NCI-H1694 treated with DMSO at 0.1 percent for 48 hours (cell line): ENCODE results near the gene KIAA0586.
"Not testable (repeated sequence)": the region's sequence is repeated elsewhere in the genome, so short reads cannot be mapped to it uniquely, and the experiment has no call there.

ENCODE experiments used
- DNase-seq: peaks from one replicate; lab custom pipeline; 2025; lab: John Stamatoyannopoulos, UW

KIAA0586 gene

GRCh38 chr14:58464652-58465051 is 37.1 kb downstream of the KIAA0586 start:
- no peak for DNase-seq

GRCh38 chr14:58465421-58465820 is 37.9 kb downstream of the KIAA0586 start:
- DNase-seq, result no peak

- no peak for DNase-seq
Measured at GRCh38 chr14:58466459-58466858, 38.9 kb downstream of the KIAA0586 start.

- DNase-seq, result no peak
Measured at GRCh38 chr14:58467575-58467974, 40.1 kb downstream of the KIAA0586 start.

DNA sequence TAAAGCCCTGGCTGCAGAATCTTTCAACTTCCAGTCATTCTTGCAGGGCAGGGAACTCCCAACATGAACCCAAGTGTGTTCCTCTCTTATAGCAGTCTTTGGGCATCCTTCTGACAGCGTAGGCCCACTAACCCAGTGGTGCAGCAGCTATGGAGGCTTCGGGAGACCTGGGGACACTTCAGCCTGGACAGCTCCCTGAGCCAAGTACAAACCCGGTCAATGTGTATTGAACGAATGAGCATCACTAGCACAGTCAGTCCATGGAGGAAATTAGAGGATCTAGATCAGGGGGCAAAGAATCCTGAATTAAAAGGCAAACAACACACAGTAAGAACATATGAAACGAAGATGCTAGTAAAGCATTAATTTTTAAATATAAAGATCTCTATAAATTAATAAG is 41.8 kb downstream of the KIAA0586 start:
- no peak for DNase-seq

GRCh38 chr14:58476320-58476719 is 48.8 kb downstream of the KIAA0586 start:
- DNase-seq, result no peak

- DNase-seq, result no peak
Measured at GRCh38 chr14:58477653-58478052, 50.1 kb downstream of the KIAA0586 start.

GRCh38 chr14:58478329-58478728 is 50.8 kb downstream of the KIAA0586 start:
- DNase-seq, result not testable (repeated sequence)

- DNase-seq, result no peak
Measured at GRCh38 chr14:58479975-58480374, 52.5 kb downstream of the KIAA0586 start.

DNA sequence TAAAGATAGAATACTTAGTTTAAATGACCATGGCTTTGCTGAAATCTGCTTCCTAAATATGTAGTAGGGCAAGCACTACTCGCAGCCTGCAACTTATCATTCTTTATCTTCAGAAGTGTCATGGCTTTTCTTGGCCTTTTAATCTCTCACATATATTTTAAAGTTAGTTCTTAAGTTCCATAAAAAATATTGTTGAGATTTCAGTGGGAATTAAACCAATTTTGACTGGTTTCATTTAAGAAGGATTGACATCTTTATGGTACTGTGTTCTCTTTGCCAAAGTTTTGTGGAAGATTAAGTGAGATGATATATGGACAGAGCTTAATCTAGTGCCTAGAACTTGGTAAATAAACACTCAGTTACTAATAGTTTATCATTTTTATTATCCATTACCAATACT is 56.7 kb downstream of the KIAA0586 start:
- DNase-seq, result no peak

DNA sequence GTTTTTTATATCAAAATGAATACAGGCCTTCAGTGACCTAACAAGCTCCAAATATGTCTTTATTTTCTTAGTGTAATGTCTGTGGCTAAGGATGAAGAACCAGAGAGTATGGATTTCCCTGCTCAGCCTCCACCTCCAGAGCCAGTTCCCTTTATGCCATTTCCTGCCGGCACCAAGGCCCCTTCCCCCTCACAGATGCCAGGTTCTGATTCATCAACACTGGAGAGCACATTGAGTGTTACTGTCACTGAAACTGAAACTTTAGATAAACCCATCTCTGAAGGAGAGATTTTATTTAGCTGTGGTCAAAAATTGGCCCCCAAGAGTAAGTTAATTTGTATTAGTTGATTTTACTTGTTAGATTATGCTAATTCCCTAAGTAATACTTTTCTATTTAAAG is 61.0 kb downstream of the KIAA0586 start:
- DNase-seq, result no peak

DNA sequence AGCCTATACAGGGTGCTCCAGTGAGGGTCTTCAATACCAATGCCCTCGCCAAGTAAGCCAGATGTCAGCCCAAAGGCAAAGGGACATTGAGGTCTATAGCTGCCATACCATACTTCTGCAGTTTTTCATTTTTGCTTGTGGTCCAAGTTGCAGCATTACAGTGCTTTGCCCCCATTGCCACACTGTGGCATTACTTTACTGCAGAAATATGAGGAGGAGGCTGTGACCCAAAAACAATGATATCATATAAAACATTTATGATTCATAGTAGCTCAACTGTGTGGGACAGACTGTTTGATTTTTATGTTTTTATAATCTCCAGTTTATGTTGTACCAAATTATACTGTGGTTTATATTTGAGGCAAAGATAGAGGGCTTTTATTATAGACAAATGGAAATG is 64.1 kb downstream of the KIAA0586 start:
- no peak for DNase-seq

DNA sequence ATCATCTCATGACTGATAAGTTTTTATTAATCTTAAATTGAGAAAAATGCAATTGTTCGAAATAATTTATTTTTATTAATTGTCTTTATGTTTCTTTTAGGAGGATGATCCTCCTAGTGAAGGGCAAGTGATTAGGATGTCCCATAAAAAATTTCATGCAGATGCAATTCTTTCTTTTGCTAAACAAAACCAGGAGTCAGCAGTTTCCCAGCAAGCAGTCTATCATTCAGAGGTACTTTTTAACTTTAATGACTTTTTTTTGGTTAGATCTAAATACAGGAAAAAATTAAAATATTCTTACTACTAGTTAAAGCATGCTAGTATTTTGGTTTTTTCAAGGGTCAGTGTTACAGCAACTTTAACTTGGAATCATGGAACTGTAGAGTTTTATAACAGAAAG is 64.5 kb downstream of the KIAA0586 start:
- DNase-seq, result no peak

GRCh38 chr14:58501214-58501816 is 73.8 kb downstream of the KIAA0586 start:
- DNase-seq, result peak; percentile 75

- DNase-seq, result no peak
Measured at GRCh38 chr14:58513272-58513671, 85.8 kb downstream of the KIAA0586 start.

DNA sequence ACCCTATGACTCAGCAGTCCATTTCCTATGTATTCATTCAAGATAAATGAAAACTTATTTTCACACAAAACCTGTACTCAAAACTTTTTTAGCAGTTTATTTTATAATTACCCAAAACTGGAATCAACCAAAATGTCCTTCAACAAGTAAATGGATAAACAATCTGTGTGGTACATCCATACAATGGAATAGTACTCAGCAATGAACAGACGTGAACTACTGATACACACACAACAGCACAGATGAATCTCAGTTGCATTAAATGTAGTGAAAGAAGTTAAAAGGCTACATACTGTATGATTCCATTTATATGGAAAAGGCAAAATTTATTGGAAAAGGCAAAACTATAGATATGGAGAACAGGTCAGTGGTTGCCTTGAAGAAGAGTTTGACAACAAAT is 90.1 kb downstream of the KIAA0586 start:
- no peak for DNase-seq

DNA sequence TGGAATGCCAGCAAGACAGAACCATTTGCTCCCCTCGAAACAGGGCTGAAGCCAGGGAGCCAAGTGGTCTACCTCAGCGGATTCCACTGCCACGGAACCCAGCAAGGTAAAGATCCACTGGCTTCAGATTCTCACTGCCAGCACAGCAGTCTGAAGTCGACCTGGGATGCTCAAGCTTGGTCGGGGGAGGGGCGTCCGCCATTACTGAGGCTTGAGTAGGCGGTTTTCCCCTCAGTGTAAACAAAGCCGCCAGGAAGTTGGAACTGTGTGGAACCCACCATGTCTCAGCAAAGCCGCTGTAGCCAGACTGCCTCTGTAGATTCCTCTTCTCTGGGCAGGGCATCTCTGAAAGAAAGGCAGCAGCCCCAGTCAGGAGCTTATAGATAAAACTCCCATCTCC is 98.2 kb downstream of the KIAA0586 start:
- not testable (repeated sequence) for DNase-seq

DNA sequence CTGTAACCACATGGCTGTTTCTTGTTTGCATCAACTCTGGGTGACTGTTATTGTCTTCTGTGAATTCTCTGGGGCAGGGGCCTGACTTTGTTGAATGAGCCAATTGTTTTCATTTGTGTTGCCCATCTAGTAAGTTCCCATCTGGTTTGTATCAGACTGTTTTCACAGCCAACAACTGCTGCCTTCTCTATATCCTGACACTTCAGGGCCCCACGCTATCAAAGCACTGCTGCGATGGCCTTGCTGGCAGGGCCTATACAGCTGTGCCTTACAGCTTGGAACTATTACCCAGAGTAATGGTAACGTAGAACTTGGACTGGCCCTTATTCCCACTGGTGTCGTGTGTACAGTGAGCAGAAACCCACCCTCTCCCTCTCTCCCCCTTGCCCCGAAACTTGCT is 105.9 kb downstream of the KIAA0586 start:
- DNase-seq, result peak; percentile 24

- DNase-seq, result no peak
Measured at GRCh38 chr14:58535044-58535443, 107.5 kb downstream of the KIAA0586 start.

GRCh38 chr14:58537004-58537403 is 109.5 kb downstream of the KIAA0586 start:
- no peak for DNase-seq

GRCh38 chr14:58540749-58541632 is 113.5 kb downstream of the KIAA0586 start:
- no peak for DNase-seq

GRCh38 chr14:58541633-58542022 is 114.1 kb downstream of the KIAA0586 start:
- no peak for DNase-seq

- DNase-seq, result no peak
Measured at GRCh38 chr14:58543253-58543652, 115.7 kb downstream of the KIAA0586 start.

- no peak for DNase-seq
Measured at GRCh38 chr14:58547649-58548048, 120.1 kb downstream of the KIAA0586 start.
